CD14-positive monocyte (primary cell): ENCODE measurements around the gene CELSR1. TPM values are rescaled to one million over a fixed set of nuclear protein-coding genes. Genes with fewer than 3 reads are reported as not detected.
"Not testable (repeated sequence)": the region's sequence is repeated elsewhere in the genome, so short reads cannot be mapped to it uniquely, and the experiment has no call there.

ENCODE experiments used
- DNase-seq, 3 donors: peaks; one replicate each; pipeline ENCODE4 v3.0.0-alpha.2; 2011 to 2022
- H2AFZ ChIP-seq: 2 replicates; pipeline ENCODE4 v1.6.0; 2012; ENCODE audit warnings: mild to moderate bottlenecking, low read depth, low read length, inconsistent platforms; ENCODE audit not compliant: insufficient read depth, poor library complexity, severe bottlenecking
- H3K27ac ChIP-seq, 2 donors: 1 replicate in 1 of 2; 2 replicates in 1 of 2; pipeline ENCODE4 v1.5.1; 2012 to 2013; ENCODE audit warnings: low read length in 2 of 2, control low read depth in 1 of 2, inconsistent platforms in 1 of 2, low read depth in 1 of 2, mild to moderate bottlenecking in 1 of 2
- H3K27me3 ChIP-seq, 2 donors: one replicate each; pipeline versions ENCODE4 v1.6.0 to v1.6.1; 2011 to 2013; ENCODE audit warnings: low read length in 2 of 2; ENCODE audit not compliant: control insufficient read depth in 2 of 2, insufficient read depth in 2 of 2
- H3K36me3 ChIP-seq, 2 donors: replicated peaks in 1 of 2; 1 replicate in 1 of 2; 2 replicates in 1 of 2; pipeline versions ENCODE4 v1.5.1 to v1.6.1; 2012 to 2013; ENCODE audit warnings: low read length in 2 of 2, control low read depth in 1 of 2, inconsistent platforms in 1 of 2, mild to moderate bottlenecking in 1 of 2; ENCODE audit not compliant: insufficient read depth in 2 of 2, control insufficient read depth in 1 of 2
- H3K4me1 ChIP-seq, 2 donors: 1 replicate in 1 of 2; 2 replicates in 1 of 2; pipeline versions ENCODE4 v1.5.1 to v1.6.1; 2012 to 2013; ENCODE audit warnings: low read length in 2 of 2, control low read depth in 1 of 2, inconsistent platforms in 1 of 2, mild to moderate bottlenecking in 1 of 2, moderate library complexity in 1 of 2; ENCODE audit not compliant: insufficient read depth in 2 of 2, control insufficient read depth in 1 of 2
- H3K4me2 ChIP-seq: replicated peaks from 2 replicates; pipeline ENCODE3; 2012; ENCODE audit warnings: low read length, moderate library complexity, mild to moderate bottlenecking; ENCODE audit not compliant: poor library complexity, severe bottlenecking; ENCODE audit errors: extremely low read depth
- H3K4me3 ChIP-seq, 3 experiments: fragments of 200-600 bp in 1 of 3; sonication (generic) in 1 of 3; replicated peaks in 1 of 3; 1 replicate in 2 of 3; 2 replicates in 1 of 3; pipeline ENCODE4 v1.5.1; 2011 to 2013; ENCODE audit warnings: low read length in 3 of 3, mild to moderate bottlenecking in 3 of 3, control low read depth in 2 of 3, low read depth in 2 of 3, inconsistent platforms in 1 of 3, moderate library complexity in 1 of 3
- H3K79me2 ChIP-seq: 2 replicates; pipeline ENCODE4 v1.6.0; 2012; ENCODE audit warnings: mild to moderate bottlenecking, control low read depth, inconsistent platforms, low read length, moderate library complexity; ENCODE audit not compliant: insufficient read depth
- H3K9ac ChIP-seq: 2 replicates; pipeline ENCODE4 v1.6.0; 2017; ENCODE audit warnings: low read length, mild to moderate bottlenecking; ENCODE audit not compliant: insufficient read depth, poor library complexity, severe bottlenecking
- H3K9me3 ChIP-seq, 2 donors: replicated peaks in 1 of 2; 1 replicate in 1 of 2; 2 replicates in 1 of 2; pipeline versions ENCODE4 v1.5.1 to v1.6.1; 2012 to 2013; ENCODE audit warnings: low read length in 2 of 2, control low read depth in 1 of 2; ENCODE audit not compliant: control insufficient read depth in 1 of 2, insufficient read depth in 1 of 2
- H4K20me1 ChIP-seq: 2 replicates; pipeline ENCODE4 v1.6.0; 2012; ENCODE audit warnings: mild to moderate bottlenecking, low read length, control low read depth, moderate library complexity; ENCODE audit not compliant: insufficient read depth
- H3K27ac Mint-ChIP-seq, 7 donors: one replicate each; pipeline ENCODE4 v1.8.0; 2020; ENCODE audit warnings: mild to moderate bottlenecking in 7 of 7, mixed read lengths in 7 of 7, moderate library complexity in 6 of 7, inconsistent platforms in 2 of 7
- H3K27me3 Mint-ChIP-seq, 3 donors: one replicate each; pipeline ENCODE4 v1.8.0; 2021 to 2022; ENCODE audit warnings: low read depth in 3 of 3, mild to moderate bottlenecking in 3 of 3, mixed read lengths in 3 of 3, moderate library complexity in 3 of 3, inconsistent platforms in 1 of 3
- H3K36me3 Mint-ChIP-seq, 2 donors: one replicate each; pipeline ENCODE4 v1.8.0; 2020; ENCODE audit warnings: mixed read lengths in 2 of 2, inconsistent platforms in 1 of 2, mild to moderate bottlenecking in 1 of 2
- H3K4me1 Mint-ChIP-seq: one replicate; pipeline ENCODE4 v1.8.0; 2020; ENCODE audit warnings: mild to moderate bottlenecking, mixed read lengths
- H3K4me3 Mint-ChIP-seq, 2 donors: one replicate each; pipeline ENCODE4 v1.8.0; 2020; ENCODE audit warnings: mild to moderate bottlenecking in 2 of 2, mixed read lengths in 2 of 2, moderate library complexity in 1 of 2
- H3K9me3 Mint-ChIP-seq, 7 donors: one replicate each; pipeline ENCODE4 v1.8.0; 2020 to 2022; ENCODE audit warnings: mixed read lengths in 7 of 7, mild to moderate bottlenecking in 6 of 7, moderate library complexity in 6 of 7, inconsistent platforms in 2 of 7
- CTCF ChIP-seq: fragments of 200-600 bp; IDR thresholded peaks from one replicate; pipeline ENCODE4 v1.8.0; 2022; ENCODE audit warnings: antibody characterized with exemption, mild to moderate bottlenecking
- WGBS: methylation state at CpG from one replicate; pipeline ENCODE4 v1.1.5; 2013; ENCODE audit warnings: missing lambda C conversion rate; ENCODE audit not compliant: insufficient coverage; 5-methylcytosine and 5-hydroxymethylcytosine counted together
- intact Hi-C, 2 donors: fragments of 100-400 bp; cut with micrococcal nuclease; formaldehyde crosslinking; loops; one replicate each; pipeline versions ENCODE4 v1.15.0 to v1.15.1; 2023
- polyA plus RNA-seq, 3 donors: library from polyadenylated mRNA; depleted of rRNA in 1 of 3; unstranded in 2 of 3; stranded (reverse) in 1 of 3; fragments of 300-500 nt in 2 of 3; fragments of >200 nt in 1 of 3; fragmentation: Illumina TruSeq in 2 of 3; gene quantifications; 1 replicate in 2 of 3; 2 replicates in 1 of 3; pipeline ENCODE4 v1.2.3, GENCODE V29; 2012 to 2021

CELSR1 gene
- polyA plus RNA-seq, 3 donors: 0.16 TPM; not detected in 2

- Histone ChIP-seq H3K27ac (no peak overlapping the region), H4K20me1 (no peaks in the 10 kb centered on the region), H3K9me3 (no peaks in the 10 kb centered on the region), H3K27me3 (no peaks in the 10 kb centered on the region), H3K79me2 (peaks cover 36% of the 10 kb centered on the region), H3K9ac (no peak overlapping the region), H3K4me2 (no peak overlapping the region), H3K4me3 (no peak overlapping the region), H3K4me1 (no peaks in the 10 kb centered on the region), H3K36me3 (peaks cover 52 to 85% of the 10 kb centered on the region in 2 donors), H2AFZ (no peak overlapping the region)
- no peak for TF ChIP-seq CTCF
- Mint-ChIP-seq H3K27ac (peak overlapping the region in 1 of 7 donors; percentile 36), H3K4me1 (no peaks in the 10 kb centered on the region), H3K36me3 (peaks cover 61 to 81% of the 10 kb centered on the region in 2 donors), H3K4me3 (no peak overlapping the region), H3K9me3 (no peaks in the 10 kb centered on the region), H3K27me3 (no peaks in the 10 kb centered on the region)
- intact Hi-C loops: no loop called here
- DNase-seq: no peak
- WGBS: 97% methylated on average over 7 of the region's 12 CpGs
Measured at GRCh38 chr22:46315976-46316375, 221.4 kb downstream of the CELSR1 start.

- intact Hi-C loops: loop anchor here in 1 of 2 donors (5.0 kb wide), 1 partner anchor 191 kb away; no protein-coding TSS in a partner anchor
- not testable (repeated sequence) for H3K4me3 Mint-ChIP-seq, H3K9ac ChIP-seq, H2AFZ ChIP-seq, H3K9me3 ChIP-seq, H3K9me3 Mint-ChIP-seq, H4K20me1 ChIP-seq, H3K27me3 ChIP-seq, H3K4me3 ChIP-seq, H3K27ac ChIP-seq, H3K4me1 ChIP-seq, H3K4me2 ChIP-seq, H3K27me3 Mint-ChIP-seq, H3K4me1 Mint-ChIP-seq, DNase-seq
- Histone ChIP-seq H3K36me3 (peaks cover 40 to 87% of the 10 kb centered on the region in 2 donors), H3K79me2 (peaks cover 38% of the 10 kb centered on the region)
- no CpG with 5 or more reads among the region's 2 CpGs for WGBS
- peak overlapping the region in 1 of 7 donors; percentile 15 for H3K27ac Mint-ChIP-seq
- peaks cover 50 to 76% of the 10 kb centered on the region in 2 donors for H3K36me3 Mint-ChIP-seq
Measured at GRCh38 chr22:46312848-46313247, 224.6 kb downstream of the CELSR1 start.
